Hepatocyte (in vitro differentiated cells): ENCODE data around the gene COL13A1. TPM values are rescaled to one million over a fixed set of nuclear protein-coding genes. Genes with fewer than 3 reads are reported as not detected.
A peak's percentile ranks its signal among the peaks of the same experiment; 100 is the strongest.

Experiments
- DNase-seq: peaks from one replicate; pipeline ENCODE4 v3.0.0-alpha.2; 2016; ENCODE audit warnings: low spot score
- H2AFZ ChIP-seq: fragments of 200-600 bp; sonication (generic); 2 replicates; pipeline ENCODE4 v1.6.0; 2016; ENCODE audit warnings: antibody characterized with exemption, mild to moderate bottlenecking
- H3K27ac ChIP-seq: fragments of 200-600 bp; sonication (generic); 2 replicates; pipeline ENCODE4 v1.5.1; 2016; ENCODE audit warnings: mild to moderate bottlenecking
- H3K27me3 ChIP-seq: fragments of 200-600 bp; sonication (generic); 2 replicates; pipeline ENCODE4 v1.6.1; 2016
- H3K36me3 ChIP-seq: fragments of 200-600 bp; sonication (generic); replicated peaks from 2 replicates; pipeline ENCODE4 v1.5.1; 2016; ENCODE audit warnings: low read depth; ENCODE audit not compliant: insufficient read depth
- H3K4me1 ChIP-seq: fragments of 200-600 bp; sonication (generic); 2 replicates; pipeline ENCODE4 v1.5.1; 2016; ENCODE audit warnings: mild to moderate bottlenecking, moderate library complexity; ENCODE audit not compliant: insufficient read depth
- H3K4me2 ChIP-seq: fragments of 200-600 bp; sonication (generic); 2 replicates; pipeline ENCODE4 v1.6.0; 2016
- H3K4me3 ChIP-seq: fragments of 200-600 bp; sonication (generic); 2 replicates; pipeline ENCODE4 v1.5.1; 2016; ENCODE audit warnings: mild to moderate bottlenecking
- H3K79me2 ChIP-seq: fragments of 200-600 bp; sonication (generic); 2 replicates; pipeline ENCODE4 v1.6.0; 2017; ENCODE audit warnings: mild to moderate bottlenecking
- H3K9me2 ChIP-seq: fragments of 200-600 bp; sonication (generic); replicated peaks from 2 replicates; pipeline ENCODE4 v1.6.0; 2017; ENCODE audit warnings: mild to moderate bottlenecking; ENCODE audit not compliant: insufficient read depth
- H3K9me3 ChIP-seq: fragments of 200-600 bp; sonication (generic); 2 replicates; pipeline ENCODE4 v1.5.1; 2016; ENCODE audit warnings: low read depth, mild to moderate bottlenecking
- H4K20me1 ChIP-seq: fragments of 200-600 bp; sonication (generic); 2 replicates; pipeline ENCODE4 v1.6.0; 2016; ENCODE audit warnings: mild to moderate bottlenecking; ENCODE audit not compliant: insufficient read depth, poor library complexity, severe bottlenecking
- CTCF ChIP-seq: fragments of 200-600 bp; sonication (generic); IDR thresholded peaks from 2 replicates; pipeline ENCODE4 v1.5.1; 2016; ENCODE audit warnings: antibody characterized with exemption, mild to moderate bottlenecking; ENCODE audit not compliant: poor library complexity
- EZH2 ChIP-seq: fragments of 200-600 bp; sonication (generic); IDR thresholded peaks from 2 replicates; pipeline ENCODE4 v1.6.1; 2016; ENCODE audit warnings: antibody characterized with exemption, mild to moderate bottlenecking, borderline replicate concordance
- EZH2phosphoT487 ChIP-seq: fragments of 200-600 bp; sonication (generic); IDR thresholded peaks from one replicate; pipeline ENCODE4 v1.6.1; 2018; ENCODE audit warnings: antibody characterized with exemption, mild to moderate bottlenecking, low read depth, moderate library complexity; ENCODE audit not compliant: unreplicated experiment, severe bottlenecking
- WGBS: methylation state at CpG from one replicate; pipeline ENCODE4 v1.1.6; 2016; ENCODE audit warnings: low lambda C conversion rate; ENCODE audit errors: missing lambda C conversion rate; 5-methylcytosine and 5-hydroxymethylcytosine counted together
- polyA plus RNA-seq: library from polyadenylated mRNA; unstranded; fragments of >200 nt; fragmentation: Nextera tagmentation; extraction: Ambion mirVana; gene quantifications from 2 replicates; pipeline ENCODE4 v1.2.1, GENCODE V29; 2016
- total RNA-seq: library from RNA; depleted of rRNA; stranded (reverse); fragments of >200 nt; gene quantifications from 2 replicates; pipeline ENCODE4 v1.2.3, GENCODE V29; 2014

COL13A1 gene
- total and polyA plus RNA-seq, 2 experiments from 2014 or later = 4.5 to 8.5 TPM

GRCh38 chr10:69844698-69845097 is 43.0 kb downstream of the COL13A1 start:
- TF ChIP-seq EZH2phosphoT487 (no peak), CTCF (no peak), EZH2 (no peak)
- Histone ChIP-seq H3K4me3 (no peak overlapping the region), H4K20me1 (no peaks in the 10 kb centered on the region), H2AFZ (no peak overlapping the region), H3K9me3 (no peaks in the 10 kb centered on the region), H3K4me1 (peaks cover 36% of the 10 kb centered on the region), H3K36me3 (no peaks in the 10 kb centered on the region), H3K79me2 (no peaks in the 10 kb centered on the region), H3K27ac (no peak overlapping the region), H3K9me2 (no peaks in the 10 kb centered on the region), H3K27me3 (no peaks in the 10 kb centered on the region), H3K4me2 (no peak overlapping the region)
- 43% methylated on average over 2 of the region's 2 CpGs for WGBS
- no peak for DNase-seq

GRCh38 chr10:69845574-69846292 is 44.0 kb downstream of the COL13A1 start:
- peak overlapping the region; percentile 41 for H3K4me2 ChIP-seq
- TF ChIP-seq EZH2phosphoT487 (no peak), EZH2 (no peak), CTCF (no peak)
- peaks cover 34% of the 10 kb centered on the region for H3K4me1 ChIP-seq
- H2AFZ ChIP-seq = no peak overlapping the region
- H3K36me3 ChIP-seq = no peaks in the 10 kb centered on the region
- H3K27ac ChIP-seq = peak overlapping the region; percentile 38
- H3K27me3 ChIP-seq = no peaks in the 10 kb centered on the region
- no peaks in the 10 kb centered on the region for H3K9me2 ChIP-seq
- WGBS = 35% methylated on average over 6 of the region's 6 CpGs
- H4K20me1 ChIP-seq = no peaks in the 10 kb centered on the region
- no peak overlapping the region for H3K4me3 ChIP-seq
- H3K79me2 ChIP-seq = no peaks in the 10 kb centered on the region
- DNase-seq = peak; percentile 63
- H3K9me3 ChIP-seq = no peaks in the 10 kb centered on the region

- peaks cover 40% of the 10 kb centered on the region for H3K4me1 ChIP-seq
- no peaks in the 10 kb centered on the region for H4K20me1 ChIP-seq
- no peak overlapping the region for H3K4me3 ChIP-seq
- H3K9me3 ChIP-seq = no peaks in the 10 kb centered on the region
- H3K4me2 ChIP-seq = peak overlapping the region; percentile 41
- H3K36me3 ChIP-seq = no peaks in the 10 kb centered on the region
- TF ChIP-seq EZH2 (no peak), CTCF (no peak), EZH2phosphoT487 (no peak)
- 24% methylated on average over 7 of the region's 14 CpGs for WGBS
- H3K9me2 ChIP-seq = no peaks in the 10 kb centered on the region
- peak overlapping the region; percentile 38 for H3K27ac ChIP-seq
- H2AFZ ChIP-seq = no peak overlapping the region
- no peaks in the 10 kb centered on the region for H3K79me2 ChIP-seq
- H3K27me3 ChIP-seq = no peaks in the 10 kb centered on the region
- no peak for DNase-seq
Measured at GRCh38 chr10:69846293-69846921, 44.7 kb downstream of the COL13A1 start.
